Fibroblast of lung (primary cell): ENCODE results near the gene TMX4. TPM values are rescaled to one million over a fixed set of nuclear protein-coding genes. Genes with fewer than 3 reads are reported as not detected.

Experiments used
- DNase-seq, 2 donors: peaks; one replicate each; pipeline versions ENCODE4 v3.0.0 to v3.0.0-alpha.2; 2010; ENCODE audit warnings: low read depth in 2 of 2
- H2AFZ ChIP-seq: 2 replicates; pipeline ENCODE4 v1.5.1; 2012; ENCODE audit warnings: low read length, control low read depth, inconsistent platforms
- H3K27ac ChIP-seq: 2 replicates; pipeline ENCODE4 v1.5.1; 2011; ENCODE audit warnings: low read length, control low read depth; ENCODE audit not compliant: insufficient read depth
- H3K27me3 ChIP-seq: 2 replicates; pipeline ENCODE4 v1.5.1; 2011; ENCODE audit warnings: mild to moderate bottlenecking, low read length; ENCODE audit not compliant: control insufficient read depth, insufficient read depth
- H3K36me3 ChIP-seq: 2 replicates; pipeline ENCODE4 v1.5.1; 2011; ENCODE audit warnings: low read length; ENCODE audit not compliant: control insufficient read depth, insufficient read depth
- H3K4me1 ChIP-seq: 2 replicates; pipeline ENCODE4 v1.5.1; 2011; ENCODE audit warnings: low read length; ENCODE audit not compliant: control insufficient read depth, insufficient read depth; ENCODE audit errors: extremely low read depth
- H3K4me2 ChIP-seq: 2 replicates; pipeline ENCODE4 v1.5.1; 2011; ENCODE audit warnings: low read length, control low read depth; ENCODE audit not compliant: insufficient read depth; ENCODE audit errors: extremely low read depth
- H3K4me3 ChIP-seq, 4 experiments: fragments of 200-600 bp in 1 of 4; sonication (generic) in 1 of 4; replicated peaks in 1 of 4; 2 replicates each; pipeline ENCODE4 v1.5.1; 2011 to 2016; ENCODE audit warnings: low read length in 4 of 4, low read depth in 3 of 4, mild to moderate bottlenecking in 3 of 4, control low read depth in 2 of 4, inconsistent platforms in 1 of 4, mixed read lengths in 1 of 4; ENCODE audit not compliant: insufficient read depth in 1 of 4; ENCODE audit errors: control extremely low read depth in 1 of 4
- H3K79me2 ChIP-seq: 2 replicates; pipeline ENCODE4 v1.5.1; 2012; ENCODE audit warnings: mild to moderate bottlenecking, low read length, inconsistent platforms; ENCODE audit not compliant: control insufficient read depth, insufficient read depth
- H3K9ac ChIP-seq: 2 replicates; pipeline ENCODE4 v1.5.1; 2011; ENCODE audit warnings: mild to moderate bottlenecking, low read length, control low read depth; ENCODE audit not compliant: insufficient read depth
- H3K9me3 ChIP-seq: 2 replicates; pipeline ENCODE4 v1.5.1; 2012; ENCODE audit warnings: low read depth, low read length; ENCODE audit not compliant: control insufficient read depth, insufficient read depth
- H4K20me1 ChIP-seq: 2 replicates; pipeline ENCODE4 v1.5.1; 2011; ENCODE audit warnings: low read length; ENCODE audit not compliant: control insufficient read depth, insufficient read depth; ENCODE audit errors: extremely low read depth
- EZH2 ChIP-seq: IDR thresholded peaks from 2 replicates; pipeline ENCODE4 v1.5.1; 2012; ENCODE audit warnings: low read length, control low read depth, mild to moderate bottlenecking; ENCODE audit errors: missing control alignments
- polyA plus RNA-seq, 2 donors: library from polyadenylated mRNA; depleted of rRNA in 1 of 2; stranded (reverse) in 1 of 2; unstranded in 1 of 2; fragments of >200 nt; gene quantifications; 2 replicates each; pipeline ENCODE4 v1.2.1, GENCODE V29; 2011 to 2012; ENCODE audit warnings: missing spikeins in 1 of 2
- total RNA-seq: library from RNA; depleted of rRNA; stranded (reverse); fragments of >200 nt; gene quantifications from 2 replicates; pipeline ENCODE4 v1.2.1, GENCODE V29; 2014
- TF ChIP-seq, protein P1 (sequence below), 2 donors: IDR thresholded peaks in 1 of 2; conservative IDR thresholded peaks in 1 of 2; 1 replicate in 1 of 2; 2 replicates in 1 of 2; pipeline ENCODE4 v1.5.1; 2011 to 2012; ENCODE audit warnings: low read length in 2 of 2, control low read depth in 1 of 2, inconsistent platforms in 1 of 2, low read depth in 1 of 2, mild to moderate bottlenecking in 1 of 2

TMX4 gene
- total and polyA plus RNA-seq, 2 donors (not counting 1 experiment from before 2014, with no cell fraction given): 20.5 to 21.2 TPM

GRCh38 chr20:7977709-7978108 lies 41.9 kb downstream of the TMX4 start:
- Histone ChIP-seq H3K27ac (no peak overlapping the region), H3K27me3 (no peaks in the 10 kb centered on the region), H3K79me2 (no peaks in the 10 kb centered on the region), H3K4me2 (no peak overlapping the region), H3K9me3 (no peaks in the 10 kb centered on the region), H3K4me1 (no peaks in the 10 kb centered on the region), H3K9ac (no peak overlapping the region), H3K36me3 (peaks cover 2% of the 10 kb centered on the region), H4K20me1 (no peaks in the 10 kb centered on the region), H3K4me3 (no peak overlapping the region), H2AFZ (no peak overlapping the region)
- TF ChIP-seq, protein P1, sequence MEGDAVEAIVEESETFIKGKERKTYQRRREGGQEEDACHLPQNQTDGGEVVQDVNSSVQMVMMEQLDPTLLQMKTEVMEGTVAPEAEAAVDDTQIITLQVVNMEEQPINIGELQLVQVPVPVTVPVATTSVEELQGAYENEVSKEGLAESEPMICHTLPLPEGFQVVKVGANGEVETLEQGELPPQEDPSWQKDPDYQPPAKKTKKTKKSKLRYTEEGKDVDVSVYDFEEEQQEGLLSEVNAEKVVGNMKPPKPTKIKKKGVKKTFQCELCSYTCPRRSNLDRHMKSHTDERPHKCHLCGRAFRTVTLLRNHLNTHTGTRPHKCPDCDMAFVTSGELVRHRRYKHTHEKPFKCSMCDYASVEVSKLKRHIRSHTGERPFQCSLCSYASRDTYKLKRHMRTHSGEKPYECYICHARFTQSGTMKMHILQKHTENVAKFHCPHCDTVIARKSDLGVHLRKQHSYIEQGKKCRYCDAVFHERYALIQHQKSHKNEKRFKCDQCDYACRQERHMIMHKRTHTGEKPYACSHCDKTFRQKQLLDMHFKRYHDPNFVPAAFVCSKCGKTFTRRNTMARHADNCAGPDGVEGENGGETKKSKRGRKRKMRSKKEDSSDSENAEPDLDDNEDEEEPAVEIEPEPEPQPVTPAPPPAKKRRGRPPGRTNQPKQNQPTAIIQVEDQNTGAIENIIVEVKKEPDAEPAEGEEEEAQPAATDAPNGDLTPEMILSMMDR (conservative IDR thresholded peaks at IDR 0.05 in 1 of 2, IDR thresholded peaks at IDR 0.05 in 1 of 2; ENCODE audit: low read depth in 1 of 2, low read length in 2 of 2): no peak
- TF ChIP-seq EZH2: no peak
- no peak for DNase-seq

DNA sequence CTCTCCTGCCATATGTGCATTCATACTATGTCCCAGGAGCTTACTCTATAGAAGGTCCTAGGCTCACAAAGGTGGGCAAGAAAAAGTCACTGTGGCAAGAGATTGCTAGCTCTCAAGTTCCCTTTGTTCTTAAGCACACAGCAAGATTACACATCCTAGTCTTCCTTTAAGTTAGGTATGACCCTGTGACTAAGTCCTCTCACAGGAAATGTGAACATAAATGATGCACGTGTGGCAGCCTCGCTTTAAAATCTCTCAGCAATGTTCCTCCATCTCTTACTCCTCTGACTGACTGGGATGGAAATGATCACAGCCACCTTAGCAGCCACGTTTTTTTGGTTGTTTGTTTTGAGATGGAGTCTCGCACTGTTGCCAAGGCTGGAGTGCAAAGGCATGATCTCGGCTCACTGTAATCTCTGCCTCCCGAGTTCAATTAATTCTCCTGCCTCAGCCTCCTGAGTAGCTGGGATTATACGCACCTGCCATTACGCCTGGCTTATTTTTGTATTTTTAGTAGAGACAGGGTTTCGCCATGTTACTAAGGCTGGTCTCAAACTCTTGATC lies 43.6 kb downstream of the TMX4 start:
- H4K20me1 ChIP-seq: no peaks in the 10 kb centered on the region
- no peaks in the 10 kb centered on the region for H3K79me2 ChIP-seq
- no peak overlapping the region for H3K27ac ChIP-seq
- no peaks in the 10 kb centered on the region for H3K4me1 ChIP-seq
- no peak for TF ChIP-seq EZH2
- TF ChIP-seq, protein P1 (conservative IDR thresholded peaks at IDR 0.05 in 1 of 2, IDR thresholded peaks at IDR 0.05 in 1 of 2; ENCODE audit: low read depth in 1 of 2, low read length in 2 of 2): no peak
- H3K4me3 ChIP-seq: no peak overlapping the region
- no peak for DNase-seq
- H3K36me3 ChIP-seq: no peaks in the 10 kb centered on the region
- H3K9ac ChIP-seq: no peak overlapping the region
- no peaks in the 10 kb centered on the region for H3K9me3 ChIP-seq
- no peaks in the 10 kb centered on the region for H3K27me3 ChIP-seq
- H3K4me2 ChIP-seq: no peak overlapping the region
- no peak overlapping the region for H2AFZ ChIP-seq

DNA sequence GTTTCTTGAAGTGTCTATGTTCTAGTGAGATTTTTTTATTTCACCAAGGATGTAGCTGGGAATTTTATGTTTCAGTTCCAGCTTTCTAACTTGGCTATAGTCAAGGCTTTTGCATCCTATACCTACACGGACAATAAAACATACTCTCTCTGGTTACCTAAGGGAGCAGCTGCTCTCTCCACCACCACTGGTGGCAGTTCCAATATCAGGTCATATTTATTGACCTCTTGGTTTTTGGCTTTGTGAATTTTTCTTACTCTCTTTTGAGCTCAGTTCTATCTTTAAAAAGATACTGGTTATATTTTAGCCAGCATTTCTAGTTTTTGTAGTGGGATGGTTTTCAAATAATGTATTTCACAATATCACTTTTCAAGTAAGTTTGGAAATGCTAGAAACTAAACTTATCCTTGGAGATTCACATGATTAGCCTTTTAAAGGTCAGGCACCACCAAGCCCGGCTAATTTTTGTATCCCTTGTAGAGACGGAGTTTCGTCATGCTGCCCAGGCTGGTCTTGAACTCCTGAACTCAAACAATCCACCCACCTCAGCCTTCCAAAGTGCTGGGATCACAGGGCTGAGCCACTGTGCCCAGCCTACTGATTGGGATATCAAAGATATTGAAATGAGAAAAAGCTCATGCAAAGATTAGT lies 44.7 kb downstream of the TMX4 start:
- no peak overlapping the region for H3K9ac ChIP-seq
- no peaks in the 10 kb centered on the region for H3K27me3 ChIP-seq
- no peak overlapping the region for H3K4me2 ChIP-seq
- no peak for DNase-seq
- H2AFZ ChIP-seq: no peak overlapping the region
- no peak overlapping the region for H3K27ac ChIP-seq
- H3K36me3 ChIP-seq: no peaks in the 10 kb centered on the region
- H3K4me1 ChIP-seq: no peaks in the 10 kb centered on the region
- H4K20me1 ChIP-seq: no peaks in the 10 kb centered on the region
- no peaks in the 10 kb centered on the region for H3K9me3 ChIP-seq
- H3K4me3 ChIP-seq: no peak overlapping the region
- TF ChIP-seq EZH2: no peak
- H3K79me2 ChIP-seq: no peaks in the 10 kb centered on the region
